K562 (cell line): ENCODE data around the gene CFAP221. TPM values are rescaled to one million over a fixed set of nuclear protein-coding genes. Genes with fewer than 3 reads are reported as not detected.

Experiments used
- ATAC-seq: fragments of 200-7000 bp; cut with Tn5 transposase; 3 replicates; pipeline ENCODE4 v1.9.1; 2020; ENCODE audit warnings: moderate library complexity
- BruUV-seq: library from RNA; stranded (reverse); fragments of 400-500 nt; replicated peaks from 2 replicates; lab custom pipeline; 2021; lab: Mats Ljungman, UMichigan
- CTCF ChIA-PET: fragments of 300-600 bp; formaldehyde crosslinking; extraction: SDS; loops from one replicate; lab custom pipeline; 2021; ENCODE audit warnings: low intra/inter-chr PET ratio; lab: Yijun Ruan, JAX
- POLR2A ChIA-PET: fragments of 300-600, 350-650 bp; sonication (Branson Sonifier 250); formaldehyde crosslinking; extraction: SDS; loops from one replicate; lab custom pipeline; 2021; ENCODE audit warnings: antibody characterized with exemption, inconsistent platforms; lab: Yijun Ruan, JAX
- DNase-seq, 4 experiments: peaks; one replicate each; pipeline versions ENCODE4 v3.0.0 to v3.0.0-alpha.2; 2011 to 2018; ENCODE audit warnings: low spot score in 3 of 4, mixed read lengths in 3 of 4; ENCODE audit errors: extremely low read depth in 1 of 4
- FAIRE-seq: peaks from 2 replicates; lab custom pipeline; 2011; peaks lifted over from hg19 to GRCh38; lab: Jason Lieb, UNC
- H2AFZ ChIP-seq: 2 replicates; pipeline ENCODE4 v1.6.0; 2011; ENCODE audit warnings: low read depth, low read length, control low read depth, inconsistent platforms
- H3K27ac ChIP-seq: fragments of 200-600 bp; 3 replicates; pipeline ENCODE4 v1.8.0; 2011; ENCODE audit warnings: low read depth, mild to moderate bottlenecking, control low read depth, inconsistent platforms, low read length, moderate library complexity, mixed read lengths; ENCODE audit errors: extremely low read depth
- H3K27me3 ChIP-seq, 2 experiments: fragments of 300-600 bp in 1 of 2; 2 replicates in 1 of 2; 3 replicates in 1 of 2; pipeline versions ENCODE4 v1.6.0 to v1.8.0; 2011; ENCODE audit warnings: inconsistent platforms in 2 of 2, low read length in 2 of 2, mild to moderate bottlenecking in 1 of 2, mixed read lengths in 1 of 2, moderate library complexity in 1 of 2; ENCODE audit not compliant: control insufficient read depth in 2 of 2, insufficient read depth in 2 of 2
- H3K36me3 ChIP-seq: fragments of 300-600 bp; 3 replicates; pipeline ENCODE4 v1.8.0; 2011; ENCODE audit warnings: mild to moderate bottlenecking, low read length, inconsistent platforms; ENCODE audit not compliant: control insufficient read depth, insufficient read depth
- H3K4me1 ChIP-seq, 2 experiments: fragments of 200-600 bp in 1 of 2; replicated peaks in 1 of 2; 2 replicates in 1 of 2; 3 replicates in 1 of 2; pipeline versions ENCODE4 v1.5.1 to v1.8.0; 2011; ENCODE audit warnings: inconsistent platforms in 2 of 2, low read length in 2 of 2, mild to moderate bottlenecking in 1 of 2, mixed read lengths in 1 of 2, moderate library complexity in 1 of 2; ENCODE audit not compliant: control insufficient read depth in 2 of 2, insufficient read depth in 2 of 2
- H3K4me2 ChIP-seq: 2 replicates; pipeline ENCODE4 v1.6.1; 2011; ENCODE audit warnings: low read length, control low read depth, inconsistent platforms, mixed read lengths; ENCODE audit not compliant: insufficient read depth
- H3K4me3 ChIP-seq: fragments of 200-600 bp; sonication (generic), shearing (Covaris generic); 2 replicates; pipeline ENCODE4 v1.5.1; 2016; ENCODE audit warnings: control low read depth, inconsistent platforms
- H3K79me2 ChIP-seq: fragments of 200-600 bp; 3 replicates; pipeline ENCODE4 v1.8.0; 2011; ENCODE audit warnings: low read length, inconsistent platforms; ENCODE audit not compliant: control insufficient read depth, insufficient read depth
- H3K9ac ChIP-seq, 2 experiments: 2 replicates each; pipeline versions ENCODE4 v1.6.0 to v1.6.1; 2011; ENCODE audit warnings: low read depth in 2 of 2, low read length in 2 of 2, control low read depth in 1 of 2, inconsistent platforms in 1 of 2, mild to moderate bottlenecking in 1 of 2, mixed read lengths in 1 of 2; ENCODE audit not compliant: insufficient read depth in 1 of 2
- H3K9me1 ChIP-seq: one replicate; pipeline ENCODE4 v1.6.0; 2011; ENCODE audit warnings: inconsistent platforms, mild to moderate bottlenecking, low read length, moderate library complexity; ENCODE audit not compliant: control insufficient read depth, insufficient read depth
- H3K9me3 ChIP-seq: replicated peaks from 2 replicates; pipeline ENCODE4 v1.5.1; 2011; ENCODE audit warnings: low read depth, low read length, inconsistent platforms; ENCODE audit not compliant: control insufficient read depth, insufficient read depth
- H4K20me1 ChIP-seq: replicated peaks from 2 replicates; pipeline ENCODE4 v1.6.1; 2011; ENCODE audit warnings: low read length, inconsistent platforms, mixed read lengths; ENCODE audit not compliant: control insufficient read depth, insufficient read depth
- NFXL1 ChIP-seq: fragments of 450-650 bp; formaldehyde crosslinking; IDR thresholded peaks from 2 replicates; pipeline ENCODE4 v1.4.0; 2021; ENCODE audit warnings: mild to moderate bottlenecking
- SMAD1 ChIP-seq: fragments of 150-350 bp; IDR thresholded peaks from 2 replicates; pipeline ENCODE4 v1.6.1; 2014; ENCODE audit warnings: low read length, low read depth; ENCODE audit not compliant: partially characterized antibody
- TAF7 ChIP-seq: fragments of 450-650 bp; IDR thresholded peaks from 2 replicates; pipeline ENCODE4 v1.6.1; 2016; ENCODE audit warnings: missing genetic modification characterization, missing compliant biosample characterization
- WGBS: fragments of 100-300 bp; shearing (Covaris generic); methylation state at CpG from one replicate; pipeline ENCODE4 v1.1.6; 2016; ENCODE audit warnings: low coverage, mixed read lengths; ENCODE audit not compliant: insufficient coverage; ENCODE audit errors: missing lambda C conversion rate; 5-methylcytosine and 5-hydroxymethylcytosine counted together
- in situ Hi-C: fragments of 300-500 bp; cut with MboI; formaldehyde crosslinking; loops from 4 replicates; pipeline ENCODE4 v1.15.0; 2018; ENCODE audit warnings: inconsistent platforms, mixed read lengths
- intact Hi-C: fragments of 100-400 bp; cut with micrococcal nuclease; formaldehyde crosslinking; loops from 2 replicates; pipeline ENCODE4 v1.14.2; 2022
- polyA plus RNA-seq, 8 experiments: library from polyadenylated mRNA; depleted of rRNA in 4 of 8; stranded (reverse) in 5 of 8; unstranded in 3 of 8; fragments of >200 nt; fragmentation: Nextera tagmentation in 2 of 8; fragmentation: Illumina TruSeq in 1 of 8; extraction: Ambion mirVana in 2 of 8; extraction: Trizol in 1 of 8; gene quantifications; 2 replicates each; pipeline versions ENCODE4 v1.2.1 to v1.2.3, GENCODE V29; 2011 to 2014; ENCODE audit warnings: inconsistent platforms in 1 of 8, missing spikeins in 1 of 8
- total RNA-seq, 7 experiments: library from RNA; depleted of rRNA in 6 of 7; stranded (reverse); fragments of >200 nt in 6 of 7; fragmentation: Illumina TruSeq in 2 of 7; extraction: Trizol in 2 of 7; gene quantifications; 2 replicates each; pipeline versions ENCODE4 v1.2.1 to v1.2.3, GENCODE V29; 2011 to 2021; ENCODE audit warnings: low replicate concordance in 1 of 7
- TF ChIP-seq, protein P1 (sequence below): fragments of 450-650 bp; IDR thresholded peaks from 2 replicates; pipeline ENCODE4 v1.6.1; 2016; ENCODE audit warnings: low read depth

The CFAP221 gene
- total and polyA plus RNA-seq, 9 of the 15 experiments (the other 6 are each of a cell fraction or from before 2014, with no cell fraction given): 0.09 to 1.4 (median 0.65) TPM

- Histone ChIP-seq H4K20me1 (no peaks in the 10 kb centered on the region), H3K4me1 (no peaks in the 10 kb centered on the region; a peak in 1 of 5 replicates), H3K36me3 (no peaks in the 10 kb centered on the region), H3K27ac (no peak overlapping the region), H3K4me3 (no peak overlapping the region), H3K9ac (no peak overlapping the region), H2AFZ (no peak overlapping the region), H3K9me1 (no peaks in the 10 kb centered on the region), H3K9me3 (no peaks in the 10 kb centered on the region), H3K27me3 (peaks cover 0 to 3% of the 10 kb centered on the region in 2 experiments; a peak in 1 of 5 replicates), H3K79me2 (no peaks in the 10 kb centered on the region), H3K4me2 (no peak overlapping the region)
- TF ChIP-seq, protein P1, sequence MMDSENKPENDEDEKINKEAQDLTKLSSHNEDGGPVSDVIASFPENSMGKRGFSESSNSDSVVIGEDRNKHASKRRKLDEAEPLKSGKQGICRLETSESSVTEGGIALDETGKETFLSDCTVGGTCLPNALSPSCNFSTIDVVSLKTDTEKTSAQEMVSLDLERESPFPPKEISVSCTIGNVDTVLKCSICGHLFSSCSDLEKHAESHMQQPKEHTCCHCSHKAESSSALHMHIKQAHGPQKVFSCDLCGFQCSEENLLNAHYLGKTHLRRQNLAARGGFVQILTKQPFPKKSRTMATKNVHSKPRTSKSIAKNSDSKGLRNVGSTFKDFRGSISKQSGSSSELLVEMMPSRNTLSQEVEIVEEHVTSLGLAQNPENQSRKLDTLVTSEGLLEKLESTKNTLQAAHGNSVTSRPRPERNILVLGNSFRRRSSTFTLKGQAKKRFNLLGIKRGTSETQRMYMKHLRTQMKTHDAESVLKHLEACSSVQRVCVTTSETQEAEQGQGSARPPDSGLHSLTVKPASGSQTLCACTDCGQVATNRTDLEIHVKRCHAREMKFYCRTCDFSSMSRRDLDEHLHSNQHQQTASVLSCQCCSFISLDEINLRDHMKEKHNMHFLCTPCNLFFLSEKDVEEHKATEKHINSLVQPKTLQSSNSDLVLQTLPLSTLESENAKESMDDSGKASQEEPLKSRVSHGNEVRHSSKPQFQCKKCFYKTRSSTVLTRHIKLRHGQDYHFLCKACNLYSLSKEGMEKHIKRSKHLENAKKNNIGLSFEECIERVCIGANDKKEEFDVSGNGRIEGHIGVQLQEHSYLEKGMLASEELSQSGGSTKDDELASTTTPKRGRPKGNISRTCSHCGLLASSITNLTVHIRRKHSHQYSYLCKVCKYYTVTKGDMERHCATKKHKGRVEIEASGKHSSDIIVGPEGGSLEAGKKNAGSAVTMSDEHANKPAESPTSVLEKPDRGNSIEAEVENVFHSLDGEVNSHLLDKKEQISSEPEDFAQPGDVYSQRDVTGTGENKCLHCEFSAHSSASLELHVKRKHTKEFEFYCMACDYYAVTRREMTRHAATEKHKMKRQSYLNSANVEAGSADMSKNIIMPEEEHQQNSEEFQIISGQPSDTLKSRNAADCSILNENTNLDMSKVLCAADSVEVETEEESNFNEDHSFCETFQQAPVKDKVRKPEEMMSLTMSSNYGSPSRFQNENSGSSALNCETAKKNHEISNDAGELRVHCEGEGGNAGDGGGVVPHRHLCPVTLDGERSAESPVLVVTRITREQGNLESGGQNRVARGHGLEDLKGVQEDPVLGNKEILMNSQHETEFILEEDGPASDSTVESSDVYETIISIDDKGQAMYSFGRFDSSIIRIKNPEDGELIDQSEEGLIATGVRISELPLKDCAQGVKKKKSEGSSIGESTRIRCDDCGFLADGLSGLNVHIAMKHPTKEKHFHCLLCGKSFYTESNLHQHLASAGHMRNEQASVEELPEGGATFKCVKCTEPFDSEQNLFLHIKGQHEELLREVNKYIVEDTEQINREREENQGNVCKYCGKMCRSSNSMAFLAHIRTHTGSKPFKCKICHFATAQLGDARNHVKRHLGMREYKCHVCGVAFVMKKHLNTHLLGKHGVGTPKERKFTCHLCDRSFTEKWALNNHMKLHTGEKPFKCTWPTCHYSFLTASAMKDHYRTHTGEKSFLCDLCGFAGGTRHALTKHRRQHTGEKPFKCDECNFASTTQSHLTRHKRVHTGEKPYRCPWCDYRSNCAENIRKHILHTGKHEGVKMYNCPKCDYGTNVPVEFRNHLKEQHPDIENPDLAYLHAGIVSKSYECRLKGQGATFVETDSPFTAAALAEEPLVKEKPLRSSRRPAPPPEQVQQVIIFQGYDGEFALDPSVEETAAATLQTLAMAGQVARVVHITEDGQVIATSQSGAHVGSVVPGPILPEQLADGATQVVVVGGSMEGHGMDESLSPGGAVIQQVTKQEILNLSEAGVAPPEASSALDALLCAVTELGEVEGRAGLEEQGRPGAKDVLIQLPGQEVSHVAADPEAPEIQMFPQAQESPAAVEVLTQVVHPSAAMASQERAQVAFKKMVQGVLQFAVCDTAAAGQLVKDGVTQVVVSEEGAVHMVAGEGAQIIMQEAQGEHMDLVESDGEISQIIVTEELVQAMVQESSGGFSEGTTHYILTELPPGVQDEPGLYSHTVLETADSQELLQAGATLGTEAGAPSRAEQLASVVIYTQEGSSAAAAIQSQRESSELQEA: no peak
- TF ChIP-seq NFXL1 (no peak), SMAD1 (no peak), TAF7 (no peak)
- 3% methylated on average over 3 of the region's 3 CpGs for WGBS
- in situ Hi-C loops: no loop called here
- DNase-seq (no peak), ATAC-seq (no peak), FAIRE-seq (no peak)
- ChIA-PET POLR2A (interaction anchor here (1.2 kb wide), 1 partner anchor 10 kb away, joined by 5 read pairs; no protein-coding TSS in a partner anchor), CTCF (no interaction called here)
- intact Hi-C loops: no loop called here
- no TSS peak for BruUV-seq
Observed at GRCh38 chr2:119574108-119574815, 30.0 kb downstream of the CFAP221 start.
